HepG2 (cell line): ENCODE data around the gene MSANTD1. TPM values are rescaled to one million over a fixed set of nuclear protein-coding genes. Genes with fewer than 3 reads are reported as not detected.

Experiments
- FOXK1 ChIP-seq: sonication (generic); formaldehyde crosslinking; IDR thresholded peaks from 2 replicates; pipeline ENCODE4 v1.4.0; 2020; ENCODE audit warnings: low read depth, missing genetic modification reagents, borderline replicate concordance
- NCOA5 ChIP-seq: sonication (generic); formaldehyde crosslinking; IDR thresholded peaks from 2 replicates; pipeline ENCODE4 v1.4.0; 2020; ENCODE audit warnings: missing genetic modification reagents
- PAXIP1 ChIP-seq: sonication (generic); formaldehyde crosslinking; conservative IDR thresholded peaks from 2 replicates; pipeline ENCODE4 v1.4.0; 2020; ENCODE audit warnings: mild to moderate bottlenecking, missing genetic modification reagents, moderate library complexity
- SMAD3 ChIP-seq: sonication (generic); formaldehyde crosslinking; IDR thresholded peaks from 2 replicates; pipeline ENCODE4 v1.4.0; 2020; ENCODE audit warnings: missing genetic modification reagents
- SMC3 ChIP-seq: IDR thresholded peaks from 2 replicates; pipeline ENCODE4 v1.6.1; 2011; ENCODE audit warnings: low read length, improper control_type of control experiment
- SNAPC4 ChIP-seq: sonication (generic); formaldehyde crosslinking; IDR thresholded peaks from 2 replicates; pipeline ENCODE4 v1.4.0; 2020; ENCODE audit warnings: mild to moderate bottlenecking, missing genetic modification reagents
- ZNF180 ChIP-seq: sonication (generic); formaldehyde crosslinking; IDR thresholded peaks from 2 replicates; pipeline ENCODE4 v1.4.0; 2020; ENCODE audit warnings: low read depth, missing genetic modification reagents, borderline replicate concordance
- ZNF710 ChIP-seq: sonication (generic); formaldehyde crosslinking; IDR thresholded peaks from 2 replicates; pipeline ENCODE4 v1.5.0; 2020; ENCODE audit warnings: mild to moderate bottlenecking, missing genetic modification reagents, borderline replicate concordance
- ZSCAN5A ChIP-seq: sonication (generic); formaldehyde crosslinking; IDR thresholded peaks from 2 replicates; pipeline ENCODE4 v1.8.0; 2022; ENCODE audit warnings: mild to moderate bottlenecking, missing genetic modification reagents, borderline replicate concordance
- polyA plus RNA-seq, 8 experiments: library from polyadenylated mRNA; depleted of rRNA in 3 of 8; stranded (reverse) in 7 of 8; unstranded in 1 of 8; fragments of >200 nt; fragmentation: Illumina TruSeq in 4 of 8; extraction: Trizol in 4 of 8; gene quantifications; 2 replicates each; pipeline versions ENCODE4 v1.2.1 to v1.2.3, GENCODE V29; 2011 to 2016; ENCODE audit warnings: low read depth in 4 of 8, missing spikeins in 1 of 8, mixed read lengths in 1 of 8; ENCODE audit not compliant: insufficient read depth in 1 of 8
- total RNA-seq, 5 experiments: library from RNA; depleted of rRNA; stranded (reverse); fragments of >200 nt; fragmentation: Illumina TruSeq; extraction: Trizol; gene quantifications; 2 replicates each; pipeline ENCODE4 v1.2.3, GENCODE V29; 2016; ENCODE audit warnings: low read depth in 1 of 5

Gene MSANTD1
- total and polyA plus RNA-seq, 2 of the 13 experiments (the other 11 are each of a cell fraction or from before 2014, with no cell fraction given) = 0.22 to 0.40 TPM

GRCh38 chr4:3225936-3226335, 23.0 kb upstream of the MSANTD1 start (continued):
- TF ChIP-seq ZNF180 (CRISPR knock-in tag) (no peak), PAXIP1 (no peak), FOXK1 (CRISPR knock-in tag) (no peak), SMC3 (no peak), ZNF710 (CRISPR knock-in tag) (no peak), NCOA5 (CRISPR knock-in tag) (no peak), SMAD3 (CRISPR knock-in tag) (no peak), ZSCAN5A (CRISPR knock-in tag) (no peak), SNAPC4 (no peak)
